ENCODE data around the gene AEBP2. TPM values are rescaled to one million over a fixed set of nuclear protein-coding genes. Genes with fewer than 3 reads are reported as not detected.

The AEBP2 gene
- total and polyA plus RNA-seq, 2 of the 4 experiments (the other 2 are of a cell fraction), result 15.5 to 21.7 TPM

- H3K14ac ChIP-seq (replicated peaks; ENCODE audit: low read depth, low read length), result no peak overlapping the region
- H3K27ac ChIP-seq (ENCODE audit: insufficient read depth, low read length), result no peak overlapping the region
- no peak overlapping the region for H2AK9ac ChIP-seq (replicated peaks; ENCODE audit: low read depth, low read length, poor library complexity)
- no peak overlapping the region for H3K18ac ChIP-seq (ENCODE audit: low read depth, low read length)
- H4K91ac ChIP-seq (ENCODE audit: insufficient read depth, low read depth, low read length), result no peak overlapping the region
- no peak overlapping the region for H2AFZ ChIP-seq (replicated peaks; ENCODE audit: low read length, poor library complexity)
- no CpG with 5 or more reads among the region's 1 CpG for WGBS, 2 experiments (ENCODE audit: extremely low coverage in 2 of 2, insufficient read length in 1 of 2)
- H4K5ac ChIP-seq (ENCODE audit: low read depth, low read length), result no peak overlapping the region
- H3K9me3 ChIP-seq (ENCODE audit: control insufficient read depth, insufficient read depth, low read length), result no peaks in the 10 kb centered on the region
- H3K4me3 ChIP-seq (ENCODE audit: insufficient read depth, low read depth, low read length), result no peak overlapping the region
- no peak overlapping the region for H4K8ac ChIP-seq (ENCODE audit: low read depth in 2 of 2, low read length in 2 of 2)
- peaks cover 17% of the 10 kb centered on the region for H3K36me3 ChIP-seq (ENCODE audit: control insufficient read depth, insufficient read depth, low read length)
- peaks cover 4% of the 10 kb centered on the region; the same call in 1 of the 2 replicates for H3K9me1 ChIP-seq (ENCODE audit: insufficient read depth, low read length)
- intact Hi-C loops (cut with micrococcal nuclease), result no loop called here
- no peak overlapping the region for H2BK5ac ChIP-seq (ENCODE audit: low read depth, low read length, poor library complexity, severe bottlenecking)
- H3K9ac ChIP-seq (ENCODE audit: low read depth, low read length), result no peak overlapping the region
- POLR2A ChIA-PET (ENCODE audit: unreplicated experiment), result interaction anchor here (0.6 kb wide), 1 partner anchor 8 kb away, joined by 3 read pairs; no protein-coding TSS in a partner anchor
- CTCF ChIA-PET, result no interaction called here
- DNase-seq, result no peak
- no peak overlapping the region for H3K56ac ChIP-seq (ENCODE audit: extremely low read depth, insufficient read depth, low read length)
- no peaks in the 10 kb centered on the region for H3K4me1 ChIP-seq (ENCODE audit: control insufficient read depth, insufficient read depth, low read length)
- peaks cover 31% of the 10 kb centered on the region for H4K20me1 ChIP-seq (ENCODE audit: insufficient read depth, low read length)
- H2BK120ac ChIP-seq (ENCODE audit: low read depth, low read length), result no peak overlapping the region
- H2BK20ac ChIP-seq (ENCODE audit: low read depth, low read length), result no peak overlapping the region
- H2AK5ac ChIP-seq (ENCODE audit: low read depth, low read length), result no peak overlapping the region
- BruUV-seq (replicated peaks), result no TSS peak
- ATAC-seq (ENCODE audit: low read depth), result no peak
- H2BK15ac ChIP-seq (ENCODE audit: low read depth, low read length), result no peak overlapping the region
- peaks cover 12 to 50% of the 10 kb centered on the region in 2 experiments for H3K79me1 ChIP-seq (ENCODE audit: low read depth in 1 of 2, low read length in 2 of 2)
- H3K4ac ChIP-seq (ENCODE audit: low read depth, low read length), result no peak overlapping the region
- no peaks in the 10 kb centered on the region for H3K27me3 ChIP-seq (ENCODE audit: control insufficient read depth, insufficient read depth, low read length)
- no peak overlapping the region for H3K23ac ChIP-seq (ENCODE audit: low read depth, low read length)
- dilution Hi-C loops (cut with HindIII; ENCODE audit: low sequenced_read_pairs, unreplicated experiment), result no loop called here
- in situ Hi-C loops (cut with MboI; ENCODE audit: low sequenced_read_pairs), result no loop called here
- H3K4me2 ChIP-seq (ENCODE audit: low read depth, low read length), result no peak overlapping the region
- no peak for TF ChIP-seq ELK1 (IDR thresholded peaks at IDR 0.05; ENCODE audit: borderline replicate concordance, low read depth, low read length)
- TF ChIP-seq FOS (IDR thresholded peaks at IDR 0.05; ENCODE audit: low read depth, low read length), result no peak
- TF ChIP-seq MAFK (IDR thresholded peaks at IDR 0.05; ENCODE audit: low read depth, low read length), result no peak
- no peak for TF ChIP-seq MAZ (IDR thresholded peaks at IDR 0.05; ENCODE audit: borderline replicate concordance, low read depth, low read length)
- TF ChIP-seq SMC3 (IDR thresholded peaks at IDR 0.05; ENCODE audit: low read depth, low read length), result no peak
- no peak for TF ChIP-seq BHLHE40 (IDR thresholded peaks at IDR 0.05; ENCODE audit: low read depth, low read length)
- TF ChIP-seq MXI1 (IDR thresholded peaks at IDR 0.05; ENCODE audit: borderline replicate concordance, low read depth, low read length), result no peak
- no peak for TF ChIP-seq CEBPB (IDR thresholded peaks at IDR 0.05; ENCODE audit: low read depth, low read length)
- TF ChIP-seq NFE2L2 (IDR thresholded peaks at IDR 0.05; ENCODE audit: low read depth, low read length), result no peak
- TF ChIP-seq CHD1 (IDR thresholded peaks at IDR 0.05; ENCODE audit: low read depth, low read length), result no peak
These were observed 22.7 kb downstream of the AEBP2 start for GRCh38 chr12:19461999-19462398.

All from IMR-90 (cell line).